Natural killer cell (primary cell): ENCODE data around the gene KIAA0586. TPM values are rescaled to one million over a fixed set of nuclear protein-coding genes. Genes with fewer than 3 reads are reported as not detected.

Experiments used
- ATAC-seq, 3 donors: fragments of 150-1000 bp in 2 of 3; fragments of 200-7000 bp in 1 of 3; cut with Tn5 transposase; 1 replicate in 1 of 3; 2 replicates in 2 of 3; pipeline ENCODE4 v1.10.0; 2021; ENCODE audit warnings: mild to moderate bottlenecking in 2 of 3, moderate library complexity in 2 of 3
- DNase-seq, 2 donors: peaks; one replicate each; pipeline versions ENCODE4 v3.0.0 to v3.0.0-alpha.2; 2013 to 2021; ENCODE audit warnings: mixed read lengths in 1 of 2
- H3K27ac ChIP-seq: one replicate; pipeline ENCODE4 v1.5.1; 2013; ENCODE audit warnings: mild to moderate bottlenecking, low read length
- H3K27me3 ChIP-seq: one replicate; pipeline ENCODE4 v1.6.1; 2013; ENCODE audit warnings: low read length; ENCODE audit not compliant: control insufficient read depth, insufficient read depth
- H3K36me3 ChIP-seq: one replicate; pipeline ENCODE4 v1.6.1; 2013; ENCODE audit warnings: low read length; ENCODE audit not compliant: control insufficient read depth, insufficient read depth
- H3K4me1 ChIP-seq: one replicate; pipeline ENCODE4 v1.6.1; 2013; ENCODE audit warnings: low read length; ENCODE audit not compliant: control insufficient read depth, insufficient read depth
- H3K4me3 ChIP-seq: one replicate; pipeline ENCODE4 v1.5.1; 2013; ENCODE audit warnings: low read length
- H3K9me3 ChIP-seq: one replicate; pipeline ENCODE4 v1.6.1; 2013; ENCODE audit warnings: low read length; ENCODE audit not compliant: control insufficient read depth, insufficient read depth
- H3K27ac Mint-ChIP-seq, 2 donors: one replicate each; pipeline ENCODE4 v1.8.0; 2022; ENCODE audit warnings: mild to moderate bottlenecking in 2 of 2, mixed read lengths in 2 of 2, moderate library complexity in 1 of 2
- H3K27me3 Mint-ChIP-seq, 2 donors: one replicate each; pipeline ENCODE4 v1.8.0; 2022; ENCODE audit warnings: low read depth in 2 of 2, mixed read lengths in 2 of 2
- H3K36me3 Mint-ChIP-seq: one replicate; pipeline ENCODE4 v1.8.0; 2022; ENCODE audit warnings: mixed read lengths
- H3K4me1 Mint-ChIP-seq, 2 donors: one replicate each; pipeline ENCODE4 v1.8.0; 2022; ENCODE audit warnings: mixed read lengths in 2 of 2
- H3K4me3 Mint-ChIP-seq: one replicate; pipeline ENCODE4 v1.8.0; 2022; ENCODE audit warnings: mild to moderate bottlenecking, moderate library complexity, mixed read lengths
- H3K9me3 Mint-ChIP-seq, 2 donors: one replicate each; pipeline ENCODE4 v1.8.0; 2022; ENCODE audit warnings: mixed read lengths in 2 of 2
- CTCF ChIP-seq: fragments of 200-600 bp; IDR thresholded peaks from one replicate; pipeline ENCODE4 v1.8.0; 2022; ENCODE audit warnings: antibody characterized with exemption
- WGBS: methylation state at CpG from one replicate; pipeline ENCODE4 v1.1.7; 2013; ENCODE audit warnings: missing lambda C conversion rate; ENCODE audit not compliant: insufficient coverage; 5-methylcytosine and 5-hydroxymethylcytosine counted together
- intact Hi-C: fragments of 100-400 bp; cut with micrococcal nuclease; formaldehyde crosslinking; loops from one replicate; pipeline ENCODE4 v1.14.2; 2022
- total RNA-seq, 4 donors: library from RNA; stranded (reverse); fragments of 120-200 nt in 1 of 4; gene quantifications; one replicate each; pipeline versions ENCODE4 v1.2.3 to v1.2.4, GENCODE V29; 2013 to 2022

Gene KIAA0586
- total RNA-seq, 3 donors from 2014 or later (not counting 1 experiment from before 2014, with no cell fraction given): 19.6 to 30.1 (median 28.3) TPM

GRCh38 chr14:58466459-58466858 is 38.9 kb downstream of the KIAA0586 start:
- Mint-ChIP-seq H3K36me3 (peaks cover 3% of the 10 kb centered on the region), H3K27me3 (no peaks in the 10 kb centered on the region), H3K9me3 (no peaks in the 10 kb centered on the region), H3K27ac (no peak overlapping the region), H3K4me3 (no peak overlapping the region), H3K4me1 (no peaks in the 10 kb centered on the region)
- TF ChIP-seq CTCF: no peak
- Histone ChIP-seq H3K36me3 (peaks cover 53% of the 10 kb centered on the region), H3K4me1 (no peaks in the 10 kb centered on the region), H3K4me3 (no peak overlapping the region), H3K27ac (no peak overlapping the region), H3K27me3 (no peaks in the 10 kb centered on the region), H3K9me3 (no peaks in the 10 kb centered on the region)
- ATAC-seq: no peak
- WGBS: 97% methylated on average over 1 of the region's 1 CpG
- no peak for DNase-seq
- intact Hi-C loops: no loop called here

GRCh38 chr14:58467575-58467974 is 40.1 kb downstream of the KIAA0586 start:
- Histone ChIP-seq H3K4me1 (no peaks in the 10 kb centered on the region), H3K4me3 (no peak overlapping the region), H3K9me3 (no peaks in the 10 kb centered on the region), H3K27me3 (no peaks in the 10 kb centered on the region), H3K27ac (no peak overlapping the region), H3K36me3 (peaks cover 46% of the 10 kb centered on the region)
- DNase-seq (no peak), ATAC-seq (no peak)
- WGBS: 100% methylated on average over 2 of the region's 2 CpGs
- Mint-ChIP-seq H3K4me1 (no peaks in the 10 kb centered on the region), H3K4me3 (no peak overlapping the region), H3K27me3 (no peaks in the 10 kb centered on the region), H3K27ac (no peak overlapping the region), H3K9me3 (no peaks in the 10 kb centered on the region), H3K36me3 (no peaks in the 10 kb centered on the region)
- no peak for TF ChIP-seq CTCF
- intact Hi-C loops: no loop called here

GRCh38 chr14:58469309-58469708 is 41.8 kb downstream of the KIAA0586 start:
- Mint-ChIP-seq H3K4me1 (no peaks in the 10 kb centered on the region), H3K4me3 (no peak overlapping the region), H3K27ac (no peak overlapping the region), H3K27me3 (no peaks in the 10 kb centered on the region), H3K9me3 (no peaks in the 10 kb centered on the region), H3K36me3 (no peaks in the 10 kb centered on the region)
- Histone ChIP-seq H3K36me3 (peaks cover 44% of the 10 kb centered on the region), H3K9me3 (no peaks in the 10 kb centered on the region), H3K27ac (no peak overlapping the region), H3K4me3 (no peak overlapping the region), H3K4me1 (no peaks in the 10 kb centered on the region), H3K27me3 (no peaks in the 10 kb centered on the region)
- DNase-seq: no peak
- 94% methylated on average over 4 of the region's 5 CpGs for WGBS
- ATAC-seq: no peak
- no peak for TF ChIP-seq CTCF
- intact Hi-C loops: no loop called here

- H3K36me3 Mint-ChIP-seq: no peaks in the 10 kb centered on the region
- WGBS: 100% methylated on average over 1 of the region's 1 CpG
- Histone ChIP-seq H3K4me1 (no peaks in the 10 kb centered on the region), H3K9me3 (no peaks in the 10 kb centered on the region), H3K27ac (no peak overlapping the region), H3K36me3 (peaks cover 22% of the 10 kb centered on the region), H3K27me3 (no peaks in the 10 kb centered on the region), H3K4me3 (no peak overlapping the region)
- H3K27ac Mint-ChIP-seq: no peak overlapping the region
- DNase-seq: no peak
- no peak for ATAC-seq
- intact Hi-C loops: no loop called here
- H3K27me3 Mint-ChIP-seq: no peaks in the 10 kb centered on the region
- no peak overlapping the region for H3K4me3 Mint-ChIP-seq
- H3K9me3 Mint-ChIP-seq: no peaks in the 10 kb centered on the region
- TF ChIP-seq CTCF: no peak
- no peaks in the 10 kb centered on the region for H3K4me1 Mint-ChIP-seq
Observed at GRCh38 chr14:58476320-58476719, 48.8 kb downstream of the KIAA0586 start.
